Measurements from ENCODE around the gene PPP4C.

GRCh38 chr16:30086291-30087140 is 10.7 kb downstream of the PPP4C start:
- TF ChIP-seq POLR2A (IDR thresholded peaks at IDR 0.05; ENCODE audit: low read length) (no peak), GATA1 (IDR thresholded peaks at IDR 0.05; ENCODE audit: low read depth, low read length) (no peak)

Data from erythroblast (primary cell).